NCI-H82 (cell line): ENCODE measurements around the gene DMRTA2.
A peak's percentile ranks its signal among the peaks of the same experiment; 100 is the strongest.
"Not testable (repeated sequence)": the region's sequence is repeated elsewhere in the genome, so short reads cannot be mapped to it uniquely, and the experiment has no call there.

ENCODE experiments used
- DNase-seq: peaks from one replicate; lab custom pipeline; 2025; lab: John Stamatoyannopoulos, UW

The DMRTA2 gene

GRCh38 chr1:50381551-50381950 is 41.7 kb downstream of the DMRTA2 start:
- not testable (repeated sequence) for DNase-seq

- no peak for DNase-seq
Observed at GRCh38 chr1:50378770-50379169, 44.5 kb downstream of the DMRTA2 start.

- DNase-seq, result no peak
Observed at GRCh38 chr1:50373532-50373931, 49.7 kb downstream of the DMRTA2 start.

GRCh38 chr1:50371749-50372148 is 51.5 kb downstream of the DMRTA2 start:
- no peak for DNase-seq

- DNase-seq, result peak; percentile 38
Observed at GRCh38 chr1:50369830-50370229, 53.4 kb downstream of the DMRTA2 start.

- no peak for DNase-seq
Observed at GRCh38 chr1:50369008-50369634, 54.1 kb downstream of the DMRTA2 start.

- peak; percentile 74 for DNase-seq
Observed at GRCh38 chr1:50368179-50369007, 54.9 kb downstream of the DMRTA2 start.
